ENCODE results near the gene GRHL1.
"Not testable (repeated sequence)": the region's sequence is repeated elsewhere in the genome, so short reads cannot be mapped to it uniquely, and the experiment has no call there.

Gene GRHL1

GRCh38 chr2:10030798-10031197 is 79.3 kb downstream of the GRHL1 start:
- H2BK120ac ChIP-seq (ENCODE audit: insufficient read depth, low read length, poor library complexity); H4K12ac ChIP-seq (ENCODE audit: low read depth, low read length); H3K18ac ChIP-seq (ENCODE audit: low read length); H3K4ac ChIP-seq (ENCODE audit: low read depth, low read length); H3K4me2 ChIP-seq (ENCODE audit: low read length); H4K91ac ChIP-seq (ENCODE audit: low read depth, low read length); H2BK12ac ChIP-seq (ENCODE audit: low read length); H3K36me3 ChIP-seq (ENCODE audit: control insufficient read depth in 1 of 2, insufficient read depth in 2 of 2, low read length in 2 of 2); H3K9me3 ChIP-seq (ENCODE audit: insufficient read depth, low read depth, low read length); H3K27me3 ChIP-seq (ENCODE audit: insufficient read depth, low read length); H3K9ac ChIP-seq (ENCODE audit: low read length); H3K79me2 ChIP-seq (ENCODE audit: control insufficient read depth, insufficient read depth, low read length, poor library complexity); H3K23ac ChIP-seq (ENCODE audit: low read length); H3K14ac ChIP-seq (ENCODE audit: low read length); H2AK5ac ChIP-seq (ENCODE audit: low read length); H2AFZ ChIP-seq (ENCODE audit: insufficient read depth, low read length, poor library complexity); H4K8ac ChIP-seq (ENCODE audit: low read depth, low read length); H3K27ac ChIP-seq (ENCODE audit: low read depth, low read length); H2BK5ac ChIP-seq (ENCODE audit: low read depth, low read length, poor library complexity); H3K4me3 ChIP-seq (ENCODE audit: low read depth, low read length); H3K79me1 ChIP-seq (ENCODE audit: low read length); DNase-seq: not testable (repeated sequence)
- WGBS (ENCODE audit: extremely low coverage, insufficient coverage, insufficient read length): no CpG with 5 or more reads among the region's 8 CpGs
- peaks cover 13 to 14% of the 10 kb centered on the region in 2 experiments for H3K4me1 ChIP-seq (ENCODE audit: control insufficient read depth in 1 of 2, insufficient read depth in 2 of 2, low read length in 2 of 2)

GRCh38 chr2:10031886-10032745 is 80.6 kb downstream of the GRHL1 start:
- H4K91ac ChIP-seq (ENCODE audit: low read depth, low read length): no peak overlapping the region
- H3K27ac ChIP-seq (ENCODE audit: low read depth, low read length): no peak overlapping the region
- H4K12ac ChIP-seq (ENCODE audit: low read depth, low read length): no peak overlapping the region
- H2AK5ac ChIP-seq (ENCODE audit: low read length): no peak overlapping the region
- H3K4me1 ChIP-seq (ENCODE audit: control insufficient read depth in 1 of 2, insufficient read depth in 2 of 2, low read length in 2 of 2): peaks cover 13 to 14% of the 10 kb centered on the region in 2 experiments
- no peak overlapping the region for H3K23ac ChIP-seq (ENCODE audit: low read length)
- H3K4ac ChIP-seq (ENCODE audit: low read depth, low read length): no peak overlapping the region
- WGBS (ENCODE audit: extremely low coverage, insufficient coverage, insufficient read length): no CpG with 5 or more reads among the region's 20 CpGs
- H3K18ac ChIP-seq (ENCODE audit: low read length): no peak overlapping the region
- H3K9ac ChIP-seq (ENCODE audit: low read length): no peak overlapping the region
- peaks cover 8% of the 10 kb centered on the region for H3K79me1 ChIP-seq (ENCODE audit: low read length)
- no peak overlapping the region for H3K4me3 ChIP-seq (ENCODE audit: low read depth, low read length)
- H2BK12ac ChIP-seq (ENCODE audit: low read length): no peak overlapping the region
- no peak overlapping the region for H2BK5ac ChIP-seq (ENCODE audit: low read depth, low read length, poor library complexity)
- DNase-seq: no peak
- H3K14ac ChIP-seq (ENCODE audit: low read length): no peak overlapping the region
- H4K8ac ChIP-seq (ENCODE audit: low read depth, low read length): no peak overlapping the region
- peaks cover 2% of the 10 kb centered on the region for H3K9me3 ChIP-seq (ENCODE audit: insufficient read depth, low read depth, low read length)
- no peak overlapping the region for H2BK120ac ChIP-seq (ENCODE audit: insufficient read depth, low read length, poor library complexity)
- no peak overlapping the region for H2AFZ ChIP-seq (ENCODE audit: insufficient read depth, low read length, poor library complexity)
- no peaks in the 10 kb centered on the region for H3K79me2 ChIP-seq (ENCODE audit: control insufficient read depth, insufficient read depth, low read length, poor library complexity)
- no peaks in the 10 kb centered on the region for H3K27me3 ChIP-seq (ENCODE audit: insufficient read depth, low read length)
- H3K4me2 ChIP-seq (ENCODE audit: low read length): no peak overlapping the region
- no peaks in the 10 kb centered on the region for H3K36me3 ChIP-seq (ENCODE audit: control insufficient read depth in 1 of 2, insufficient read depth in 2 of 2, low read length in 2 of 2)

GRCh38 chr2:10032746-10033105 is 81.2 kb downstream of the GRHL1 start:
- H4K12ac ChIP-seq (ENCODE audit: low read depth, low read length): no peak overlapping the region
- no peak overlapping the region for H2BK120ac ChIP-seq (ENCODE audit: insufficient read depth, low read length, poor library complexity)
- H2AK5ac ChIP-seq (ENCODE audit: low read length): no peak overlapping the region
- peaks cover 3% of the 10 kb centered on the region for H3K79me1 ChIP-seq (ENCODE audit: low read length)
- no peak overlapping the region for H3K9ac ChIP-seq (ENCODE audit: low read length)
- no peak overlapping the region for H3K18ac ChIP-seq (ENCODE audit: low read length)
- H4K8ac ChIP-seq (ENCODE audit: low read depth, low read length): no peak overlapping the region
- no peak overlapping the region for H3K4me3 ChIP-seq (ENCODE audit: low read depth, low read length)
- H3K4me1 ChIP-seq (ENCODE audit: control insufficient read depth in 1 of 2, insufficient read depth in 2 of 2, low read length in 2 of 2): peaks cover 11 to 14% of the 10 kb centered on the region in 2 experiments
- H3K14ac ChIP-seq (ENCODE audit: low read length): no peak overlapping the region
- no peak overlapping the region for H3K4ac ChIP-seq (ENCODE audit: low read depth, low read length)
- DNase-seq: no peak
- no peak overlapping the region for H3K4me2 ChIP-seq (ENCODE audit: low read length)
- no peak overlapping the region for H3K27ac ChIP-seq (ENCODE audit: low read depth, low read length)
- H3K9me3 ChIP-seq (ENCODE audit: insufficient read depth, low read depth, low read length): peaks cover 2% of the 10 kb centered on the region
- no peak overlapping the region for H4K91ac ChIP-seq (ENCODE audit: low read depth, low read length)
- H2BK5ac ChIP-seq (ENCODE audit: low read depth, low read length, poor library complexity): no peak overlapping the region
- no peaks in the 10 kb centered on the region for H3K79me2 ChIP-seq (ENCODE audit: control insufficient read depth, insufficient read depth, low read length, poor library complexity)
- H3K27me3 ChIP-seq (ENCODE audit: insufficient read depth, low read length): no peaks in the 10 kb centered on the region
- no peak overlapping the region for H3K23ac ChIP-seq (ENCODE audit: low read length)
- H3K36me3 ChIP-seq (ENCODE audit: control insufficient read depth in 1 of 2, insufficient read depth in 2 of 2, low read length in 2 of 2): no peaks in the 10 kb centered on the region
- H2BK12ac ChIP-seq (ENCODE audit: low read length): no peak overlapping the region
- no peak overlapping the region for H2AFZ ChIP-seq (ENCODE audit: insufficient read depth, low read length, poor library complexity)
- WGBS (ENCODE audit: extremely low coverage, insufficient coverage, insufficient read length): no CpG with 5 or more reads among the region's 7 CpGs

GRCh38 chr2:10033251-10034006 is 81.9 kb downstream of the GRHL1 start:
- Histone ChIP-seq H3K27me3 (ENCODE audit: insufficient read depth, low read length) (no peaks in the 10 kb centered on the region), H2BK5ac (ENCODE audit: low read depth, low read length, poor library complexity) (no peak overlapping the region)
- no CpG with 5 or more reads among the region's 14 CpGs for WGBS (ENCODE audit: extremely low coverage, insufficient coverage, insufficient read length)

More at GRCh38 chr2:10033251-10034006, 81.9 kb downstream of the GRHL1 start:
- H3K4me1 ChIP-seq (ENCODE audit: control insufficient read depth in 1 of 2, insufficient read depth in 2 of 2, low read length in 2 of 2): peaks cover 7 to 9% of the 10 kb centered on the region in 2 experiments
- H3K79me1 ChIP-seq (ENCODE audit: low read length): no peaks in the 10 kb centered on the region
- no peak overlapping the region for H3K27ac ChIP-seq (ENCODE audit: low read depth, low read length)
- H3K4ac ChIP-seq (ENCODE audit: low read depth, low read length): no peak overlapping the region
- H3K36me3 ChIP-seq (ENCODE audit: control insufficient read depth in 1 of 2, insufficient read depth in 2 of 2, low read length in 2 of 2): no peaks in the 10 kb centered on the region
- no peak overlapping the region for H3K23ac ChIP-seq (ENCODE audit: low read length)
- no peak overlapping the region for H4K8ac ChIP-seq (ENCODE audit: low read depth, low read length)
- peaks cover 2% of the 10 kb centered on the region for H3K9me3 ChIP-seq (ENCODE audit: insufficient read depth, low read depth, low read length)
- no peak overlapping the region for H4K12ac ChIP-seq (ENCODE audit: low read depth, low read length)
- H3K18ac ChIP-seq (ENCODE audit: low read length): no peak overlapping the region
- H3K9ac ChIP-seq (ENCODE audit: low read length): no peak overlapping the region
- H3K14ac ChIP-seq (ENCODE audit: low read length): no peak overlapping the region
- H3K79me2 ChIP-seq (ENCODE audit: control insufficient read depth, insufficient read depth, low read length, poor library complexity): no peaks in the 10 kb centered on the region
- no peak overlapping the region for H4K91ac ChIP-seq (ENCODE audit: low read depth, low read length)
- H2BK120ac ChIP-seq (ENCODE audit: insufficient read depth, low read length, poor library complexity): no peak overlapping the region
- H2AFZ ChIP-seq (ENCODE audit: insufficient read depth, low read length, poor library complexity): no peak overlapping the region
- no peak overlapping the region for H2BK12ac ChIP-seq (ENCODE audit: low read length)
- no peak overlapping the region for H3K4me3 ChIP-seq (ENCODE audit: low read depth, low read length)
- DNase-seq: no peak
- no peak overlapping the region for H2AK5ac ChIP-seq (ENCODE audit: low read length)
- H3K4me2 ChIP-seq (ENCODE audit: low read length): no peak overlapping the region

All from trophoblast cell (in vitro differentiated cells and primary cell).